ENCODE results near the gene CAMSAP1. TPM values are rescaled to one million over a fixed set of nuclear protein-coding genes. Genes with fewer than 3 reads are reported as not detected.

Gene CAMSAP1
- total and polyA plus RNA-seq, 9 of the 15 experiments (the other 6 are each of a cell fraction or from before 2014, with no cell fraction given), result 1.5 to 28.8 (median 14.3) TPM

- H3K4me2 ChIP-seq (ENCODE audit: insufficient read depth, low read length), result no peak overlapping the region
- ATAC-seq (no peak), FAIRE-seq (no peak), DNase-seq (ENCODE audit: extremely low read depth in 1 of 4, low spot score in 3 of 4) (no peak)
- H3K9ac ChIP-seq (ENCODE audit: insufficient read depth in 1 of 2, low read depth in 2 of 2, low read length in 2 of 2), result no peak overlapping the region
- H4K20me1 ChIP-seq (replicated peaks; ENCODE audit: control insufficient read depth, insufficient read depth, low read length), result peaks cover 21% of the 10 kb centered on the region
- H3K9me1 ChIP-seq (ENCODE audit: control insufficient read depth, insufficient read depth, low read length), result no peaks in the 10 kb centered on the region
- in situ Hi-C loops (cut with MboI), result no loop called here
- H3K4me1 ChIP-seq (replicated peaks in 1 of 2; ENCODE audit: control insufficient read depth in 2 of 2, insufficient read depth in 2 of 2, low read length in 2 of 2), result peaks cover 0 to 62% of the 10 kb centered on the region in 2 experiments; a peak in 2 of 5 replicates
- no peaks in the 10 kb centered on the region for H3K36me3 ChIP-seq (ENCODE audit: control insufficient read depth, insufficient read depth, low read length)
- TF ChIP-seq SUPT5H (IDR thresholded peaks at IDR 0.05), result no peak
- peaks cover 69 to 95% of the 10 kb centered on the region in 2 experiments for H3K27me3 ChIP-seq (ENCODE audit: control insufficient read depth in 2 of 2, insufficient read depth in 2 of 2, low read length in 2 of 2)
- POLR2A ChIA-PET, result interaction anchor here (0.7 kb wide), 1 partner anchor 11 kb away, joined by 3 read pairs; no protein-coding TSS in a partner anchor
- no peak overlapping the region for H3K4me3 ChIP-seq
- no peak overlapping the region for H3K27ac ChIP-seq (ENCODE audit: extremely low read depth, low read depth, low read length)
- CTCF ChIA-PET (ENCODE audit: low intra/inter-chr PET ratio), result no interaction called here
- H2AFZ ChIP-seq (ENCODE audit: low read depth, low read length), result no peak overlapping the region
- no peaks in the 10 kb centered on the region for H3K9me3 ChIP-seq (replicated peaks; ENCODE audit: control insufficient read depth, insufficient read depth, low read depth, low read length)
- H3K79me2 ChIP-seq (ENCODE audit: control insufficient read depth, insufficient read depth, low read length), result no peaks in the 10 kb centered on the region
- no TSS peak for BruUV-seq (replicated peaks)
- intact Hi-C loops (cut with micrococcal nuclease), result no loop called here
- WGBS (ENCODE audit: insufficient coverage, low coverage, missing lambda C conversion rate), result 29% methylated on average over 16 of the region's 22 CpGs
Observed at GRCh38 chr9:135785013-135785575, 122.3 kb downstream of the CAMSAP1 start.

GRCh38 chr9:135783540-135784245, 123.7 kb downstream of the CAMSAP1 start:
- no peaks in the 10 kb centered on the region for H3K9me1 ChIP-seq (ENCODE audit: control insufficient read depth, insufficient read depth, low read length)
- no peaks in the 10 kb centered on the region for H3K36me3 ChIP-seq (ENCODE audit: control insufficient read depth, insufficient read depth, low read length)
- DNase-seq (ENCODE audit: extremely low read depth in 1 of 4, low spot score in 3 of 4) (no peak), FAIRE-seq (no peak), ATAC-seq (no peak)
- H4K20me1 ChIP-seq (replicated peaks; ENCODE audit: control insufficient read depth, insufficient read depth, low read length), result peaks cover 25% of the 10 kb centered on the region
- in situ Hi-C loops (cut with MboI) (no loop called here), intact Hi-C loops (cut with micrococcal nuclease) (no loop called here)
- TF ChIP-seq E4F1 (CRISPR knock-in tag; IDR thresholded peaks at IDR 0.05; ENCODE audit: borderline replicate concordance) (no peak), JUNB (CRISPR knock-in tag; conservative IDR thresholded peaks at IDR 0.05) (no peak), BHLHE40 (IDR thresholded peaks at IDR 0.05; ENCODE audit: low read length) (no peak), TEAD1 (CRISPR knock-in tag; IDR thresholded peaks at IDR 0.05) (no peak)
- no TSS peak for BruUV-seq (replicated peaks)
- peaks cover 67 to 92% of the 10 kb centered on the region in 2 experiments for H3K27me3 ChIP-seq (ENCODE audit: control insufficient read depth in 2 of 2, insufficient read depth in 2 of 2, low read length in 2 of 2)
- H3K9me3 ChIP-seq (replicated peaks; ENCODE audit: control insufficient read depth, insufficient read depth, low read depth, low read length), result no peaks in the 10 kb centered on the region
- H3K79me2 ChIP-seq (ENCODE audit: control insufficient read depth, insufficient read depth, low read length), result no peaks in the 10 kb centered on the region
- H3K9ac ChIP-seq (ENCODE audit: insufficient read depth in 1 of 2, low read depth in 2 of 2, low read length in 2 of 2), result no peak overlapping the region
- no peak overlapping the region for H3K4me2 ChIP-seq (ENCODE audit: insufficient read depth, low read length)
- H3K27ac ChIP-seq (ENCODE audit: extremely low read depth, low read depth, low read length), result no peak overlapping the region
- ChIA-PET POLR2A (interaction anchor here (0.7 kb wide), 1 partner anchor 540 kb away, joined by 3 read pairs; no protein-coding TSS in a partner anchor), CTCF (ENCODE audit: low intra/inter-chr PET ratio) (no interaction called here)
- H3K4me3 ChIP-seq, result no peak overlapping the region
- no peak overlapping the region for H2AFZ ChIP-seq (ENCODE audit: low read depth, low read length)
- peaks cover 0 to 63% of the 10 kb centered on the region in 2 experiments; a peak in 2 of 5 replicates for H3K4me1 ChIP-seq (replicated peaks in 1 of 2; ENCODE audit: control insufficient read depth in 2 of 2, insufficient read depth in 2 of 2, low read length in 2 of 2)
- 4% methylated on average over 29 of the region's 30 CpGs for WGBS (ENCODE audit: insufficient coverage, low coverage, missing lambda C conversion rate)
